GM18861 (cell line): ENCODE data around the gene NEURL1.

ENCODE experiments used
- ATAC-seq: cut with Tn5 transposase; IDR thresholded peaks from one replicate; pipeline ENCODE4 v1.9.1; 2021; ENCODE audit not compliant: unreplicated experiment

Gene NEURL1

DNA sequence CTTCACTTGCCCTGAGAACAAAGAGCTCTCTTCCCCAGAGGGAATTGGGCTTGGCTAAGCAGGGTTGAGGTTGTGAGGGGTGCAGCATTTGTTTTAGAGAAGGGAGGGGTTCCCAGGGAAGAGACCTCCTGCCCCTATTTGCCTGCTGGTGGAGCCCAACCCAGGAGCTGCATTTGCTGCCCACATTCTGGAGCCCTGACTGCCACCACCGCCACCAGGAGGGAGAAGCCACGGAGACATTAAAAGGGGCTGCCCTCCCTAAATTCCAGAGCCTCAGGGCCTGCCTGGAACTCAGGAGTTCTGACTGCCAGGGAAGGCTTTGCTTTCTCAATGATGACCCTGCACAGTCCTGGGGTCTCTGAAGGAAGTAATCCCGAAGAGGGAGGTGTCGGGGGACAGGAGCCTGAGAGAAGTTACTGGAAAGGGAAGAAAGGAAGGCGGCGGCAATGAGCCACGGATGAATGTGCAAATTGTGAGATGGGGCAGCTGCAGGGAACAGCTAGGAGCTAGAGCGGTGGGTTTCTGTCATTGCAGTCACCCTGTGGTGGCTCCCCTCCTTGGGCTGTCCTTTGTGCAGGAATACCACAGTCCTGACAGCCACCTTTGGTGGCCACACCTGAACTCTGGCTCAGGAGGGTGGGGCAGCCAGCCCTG is 51.3 kb downstream of the NEURL1 start:
- ATAC-seq = no peak

DNA sequence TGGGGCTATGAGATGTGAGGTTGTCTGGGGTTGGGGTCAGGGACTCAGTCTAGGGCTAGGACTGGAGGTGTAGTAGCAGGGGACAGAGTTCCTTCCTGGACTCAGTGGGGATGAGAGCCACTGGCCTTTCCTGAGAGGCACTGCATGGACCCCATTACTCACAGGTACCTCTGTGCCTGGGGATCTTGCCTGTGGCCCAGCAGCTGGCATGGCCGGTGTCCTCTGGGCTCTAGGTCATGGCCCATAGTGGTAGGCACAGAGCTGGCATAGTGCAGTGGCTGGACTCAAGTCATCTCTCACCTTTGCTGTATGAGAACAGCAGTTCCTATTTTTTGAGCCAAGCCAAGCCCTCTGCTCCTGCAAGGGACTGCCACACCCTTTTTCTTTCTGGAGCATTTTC is 51.9 kb downstream of the NEURL1 start:
- no peak for ATAC-seq

DNA sequence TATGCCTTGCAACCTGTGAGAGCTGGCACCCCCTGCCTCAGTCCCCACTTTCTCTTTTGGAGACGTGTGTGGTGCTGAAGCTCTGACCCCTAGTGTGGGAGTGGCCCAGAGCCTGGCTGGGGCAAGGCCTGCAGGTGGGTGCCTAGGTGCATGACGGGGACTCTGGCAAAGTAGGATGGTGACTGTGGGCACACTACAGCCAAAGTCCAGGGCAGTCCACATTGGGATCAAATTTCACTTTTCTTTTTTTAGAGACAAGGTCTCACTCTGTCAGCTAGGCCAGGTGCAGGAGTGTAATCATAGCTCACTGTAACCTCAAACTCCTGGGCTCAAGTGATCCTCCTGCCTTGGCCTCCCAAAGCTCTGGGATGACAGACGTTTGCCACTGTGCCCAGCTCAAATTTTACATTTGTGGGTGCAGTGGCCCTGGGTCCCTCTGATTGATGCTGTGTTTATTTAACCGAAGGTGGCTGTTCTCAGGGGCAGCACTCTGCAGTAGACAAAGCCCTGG is 52.3 kb downstream of the NEURL1 start:
- ATAC-seq = no peak

DNA sequence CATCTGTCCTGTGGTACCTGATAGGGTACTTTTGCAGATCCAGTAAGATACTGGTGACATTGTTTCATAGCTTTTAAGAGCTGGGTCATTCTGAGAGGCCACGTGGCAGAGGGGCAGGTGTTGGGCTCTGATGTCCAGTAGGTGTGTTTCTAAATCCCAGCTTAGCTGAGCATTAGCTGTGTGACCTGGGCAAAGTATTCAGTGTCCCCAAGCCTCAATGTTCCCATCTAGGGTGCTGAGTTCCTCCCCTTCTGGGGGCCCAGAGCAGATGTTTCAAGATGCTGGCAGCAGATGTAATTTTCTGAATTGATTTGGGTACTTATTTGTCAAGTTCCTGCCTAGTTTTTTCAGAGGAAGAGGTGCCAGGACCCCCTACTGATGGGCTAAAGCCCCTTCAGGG is 52.9 kb downstream of the NEURL1 start:
- ATAC-seq = no peak

DNA sequence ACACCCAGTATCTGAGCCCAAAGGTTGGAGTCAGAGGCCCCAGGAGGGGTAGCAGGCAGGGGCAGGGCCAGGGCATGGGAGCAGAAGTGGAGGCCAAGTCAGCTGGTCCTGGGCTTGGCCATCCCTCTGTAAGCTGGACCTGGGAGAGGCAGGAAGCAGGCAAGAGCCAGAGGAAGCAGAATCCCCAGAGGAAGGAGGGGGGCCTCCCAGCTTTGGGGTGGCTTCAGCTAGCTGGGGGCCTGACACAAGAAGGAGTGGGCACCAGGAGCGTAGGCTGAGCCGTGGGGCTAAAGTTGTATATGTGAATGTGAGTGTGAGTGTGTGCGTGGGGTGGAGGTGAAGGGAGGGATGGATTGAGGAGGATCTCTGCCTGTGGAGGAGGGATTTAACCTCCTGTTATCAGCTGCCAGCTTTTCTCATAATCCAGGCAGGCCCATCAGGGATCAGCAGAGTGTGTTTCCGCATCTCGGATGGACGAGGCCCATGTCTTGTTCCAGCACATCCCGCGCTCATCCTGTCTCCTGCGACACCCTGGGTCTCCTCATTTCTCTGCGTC is 54.0 kb downstream of the NEURL1 start:
- ATAC-seq = no peak

DNA sequence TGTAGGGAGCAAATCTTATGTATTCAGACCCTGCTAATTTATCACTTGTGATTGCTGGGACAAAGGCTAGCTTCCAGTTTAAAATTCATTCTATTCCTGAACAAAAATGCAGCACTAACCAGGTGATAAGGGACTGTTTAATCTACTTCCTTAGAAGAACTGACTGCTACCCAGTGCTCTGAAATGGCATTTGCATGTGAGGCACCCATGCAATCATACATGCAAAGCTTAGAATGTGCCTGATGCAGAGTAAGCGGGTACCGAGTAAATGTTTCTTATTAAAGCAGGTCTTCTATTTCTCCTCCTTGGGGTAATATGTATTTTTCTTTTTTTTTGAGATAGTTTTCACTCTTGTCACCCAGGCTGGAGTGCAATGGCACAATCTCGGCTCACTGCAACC is 54.5 kb downstream of the NEURL1 start:
- no peak for ATAC-seq

DNA sequence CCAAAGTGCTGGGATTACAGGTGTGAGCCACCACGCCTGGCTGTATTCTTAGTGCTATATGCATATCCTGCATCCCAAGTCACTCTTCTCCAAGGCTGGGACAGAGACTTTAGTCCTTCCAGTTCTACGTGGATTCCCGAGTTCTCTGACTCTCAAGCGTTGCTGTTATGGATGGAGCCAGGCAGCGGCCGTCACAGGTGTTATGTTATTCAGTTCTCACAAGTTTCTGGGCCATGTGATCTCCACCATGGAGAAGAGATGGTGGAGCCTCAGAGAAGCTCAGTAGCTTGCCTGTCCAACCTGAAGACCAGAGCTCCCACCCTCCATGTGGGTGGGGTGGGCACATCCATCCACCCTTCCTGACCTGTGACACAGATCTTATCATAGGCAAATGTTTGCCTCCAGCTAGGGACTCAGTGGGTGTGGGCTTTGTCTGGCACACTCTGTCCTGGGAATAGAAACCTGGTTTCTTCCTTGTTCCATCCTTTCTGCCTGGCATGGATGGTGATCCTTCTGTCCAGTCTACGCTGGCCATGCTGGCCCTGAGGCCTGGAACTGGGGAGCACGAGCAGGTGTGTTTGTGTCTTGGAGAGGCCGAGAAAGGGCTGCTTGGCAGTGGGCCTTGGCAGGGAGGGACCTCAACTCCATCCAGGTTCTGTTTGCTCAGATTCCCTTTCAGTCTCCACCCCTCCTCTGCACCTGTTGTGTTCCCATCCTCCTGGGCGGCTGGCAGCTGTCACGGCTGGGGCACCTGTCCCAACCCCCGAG is 55.3 kb downstream of the NEURL1 start:
- ATAC-seq = no peak

DNA sequence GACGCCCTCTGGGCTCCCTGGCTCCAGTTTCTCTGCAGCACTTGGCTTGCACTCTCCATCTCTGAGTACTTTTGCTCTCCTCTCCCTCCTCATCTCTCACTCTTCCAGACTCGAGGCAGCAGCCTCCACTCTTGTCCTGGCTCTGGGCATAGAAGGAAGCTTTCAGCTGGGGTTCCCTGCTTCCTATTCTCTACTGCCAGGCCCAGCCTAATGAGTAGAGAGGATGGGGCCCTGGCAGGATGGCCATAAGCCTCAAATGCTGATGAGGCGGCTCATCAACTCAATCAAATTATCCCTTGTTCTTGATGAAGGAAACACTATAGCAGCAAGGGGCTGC is 55.8 kb downstream of the NEURL1 start:
- ATAC-seq = no peak

DNA sequence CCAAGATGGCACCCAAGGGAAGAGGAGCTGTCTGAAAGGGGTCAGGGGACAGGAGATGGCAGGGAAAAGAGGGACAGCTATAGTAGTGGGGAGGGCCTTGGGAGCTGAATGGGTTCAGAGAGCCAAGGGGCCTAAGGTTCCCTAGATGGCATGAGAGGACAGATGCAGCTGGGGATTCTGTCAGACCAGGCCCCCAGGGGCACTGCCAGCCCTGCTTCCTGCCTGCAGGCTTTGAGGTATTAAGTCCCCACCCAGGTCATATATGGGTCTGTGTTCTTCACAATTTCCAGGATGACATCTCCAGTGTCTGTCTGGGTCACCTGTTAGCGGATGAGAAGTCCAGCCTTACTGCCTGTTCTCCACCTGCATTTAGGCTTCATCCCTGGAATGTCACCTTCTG is 56.7 kb downstream of the NEURL1 start:
- no peak for ATAC-seq

DNA sequence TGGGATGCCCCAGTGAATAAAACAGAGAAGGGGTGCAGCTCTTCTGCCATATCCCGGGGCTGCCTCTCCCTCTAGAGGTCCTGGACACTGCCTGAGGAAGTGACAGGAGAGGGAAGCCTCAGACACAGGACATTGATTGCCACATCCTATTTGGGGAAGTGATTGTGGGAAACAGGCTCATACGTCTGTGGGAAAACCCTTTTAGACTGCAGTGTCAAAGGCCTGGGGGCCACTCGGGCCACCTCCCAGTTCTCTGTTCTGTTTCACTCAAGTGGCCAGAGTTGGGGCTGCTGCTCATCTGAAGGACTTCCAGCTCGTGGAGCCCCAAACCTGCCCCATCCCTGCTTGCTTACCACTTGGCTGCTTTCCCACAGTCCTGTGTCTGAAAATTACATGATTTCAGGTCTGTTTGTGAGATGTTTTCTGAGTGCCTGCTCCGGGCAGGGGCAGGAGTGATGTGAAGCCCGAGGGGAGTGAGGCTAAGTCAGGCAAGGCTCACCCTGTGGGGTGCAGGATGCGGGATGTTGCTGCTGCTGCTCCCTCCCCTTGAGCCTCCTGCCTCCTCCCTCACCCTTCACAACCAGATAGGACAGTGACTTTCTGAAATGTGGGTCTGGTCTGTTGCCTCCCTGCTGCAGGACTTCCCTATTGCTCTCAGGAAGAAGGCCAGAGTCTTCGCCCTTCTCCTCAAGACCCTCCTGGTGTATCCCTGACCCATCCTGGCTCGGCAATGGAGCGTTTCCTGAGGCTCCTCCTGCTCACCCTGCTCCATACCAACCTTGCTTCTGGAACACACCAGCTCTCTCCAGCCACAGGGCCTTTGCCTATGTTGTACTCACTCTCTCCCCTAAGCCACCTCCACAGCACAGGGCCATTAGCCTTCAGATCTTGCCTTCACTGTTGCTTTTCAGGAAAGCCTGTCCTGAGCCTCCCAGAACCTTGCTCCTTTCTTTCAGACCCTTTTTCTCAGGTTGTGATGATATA is 58.4 kb downstream of the NEURL1 start:
- ATAC-seq = no peak

DNA sequence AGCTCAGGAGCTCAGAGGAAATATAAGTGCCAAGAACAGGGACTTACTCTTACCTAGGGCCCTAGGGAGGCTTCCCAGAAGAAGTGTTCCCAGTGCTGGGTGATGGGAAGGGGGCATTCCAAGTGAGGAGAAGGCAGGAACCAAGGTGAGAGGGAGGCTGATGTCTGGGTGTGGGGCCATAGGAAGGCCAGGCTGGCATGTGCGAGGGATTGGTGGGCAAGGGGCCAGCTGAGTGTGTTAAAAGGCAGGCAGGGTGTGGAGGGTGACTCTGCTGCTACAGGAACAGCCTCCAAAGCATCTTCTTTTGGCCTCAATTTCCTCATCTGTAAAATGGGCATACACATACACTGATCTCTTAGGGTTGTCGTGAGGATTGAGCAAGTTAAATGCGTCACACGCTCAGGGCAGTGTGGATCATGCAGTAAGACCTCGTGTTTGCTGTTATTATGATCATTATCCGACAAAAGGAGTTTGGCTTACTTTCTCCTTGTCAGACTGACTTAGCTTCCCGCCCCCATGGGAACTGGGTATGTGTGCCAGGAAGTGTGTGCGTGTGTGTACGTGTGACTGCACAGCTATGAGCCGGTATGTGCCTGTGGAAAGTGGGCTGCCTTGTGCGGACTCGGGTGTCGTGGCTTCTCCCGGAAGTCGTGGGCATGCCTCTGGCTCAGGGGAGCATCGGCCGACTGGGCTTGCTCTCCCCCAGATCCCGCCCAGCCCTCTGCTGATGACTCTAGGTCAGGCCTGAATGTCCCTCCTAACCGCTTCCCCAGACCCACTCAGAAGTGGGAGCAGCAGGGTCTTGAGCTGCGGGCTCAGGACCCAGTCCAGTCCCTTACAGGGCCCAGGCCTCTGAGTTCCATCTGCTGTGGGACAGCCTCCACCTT is 59.6 kb downstream of the NEURL1 start:
- no peak for ATAC-seq

DNA sequence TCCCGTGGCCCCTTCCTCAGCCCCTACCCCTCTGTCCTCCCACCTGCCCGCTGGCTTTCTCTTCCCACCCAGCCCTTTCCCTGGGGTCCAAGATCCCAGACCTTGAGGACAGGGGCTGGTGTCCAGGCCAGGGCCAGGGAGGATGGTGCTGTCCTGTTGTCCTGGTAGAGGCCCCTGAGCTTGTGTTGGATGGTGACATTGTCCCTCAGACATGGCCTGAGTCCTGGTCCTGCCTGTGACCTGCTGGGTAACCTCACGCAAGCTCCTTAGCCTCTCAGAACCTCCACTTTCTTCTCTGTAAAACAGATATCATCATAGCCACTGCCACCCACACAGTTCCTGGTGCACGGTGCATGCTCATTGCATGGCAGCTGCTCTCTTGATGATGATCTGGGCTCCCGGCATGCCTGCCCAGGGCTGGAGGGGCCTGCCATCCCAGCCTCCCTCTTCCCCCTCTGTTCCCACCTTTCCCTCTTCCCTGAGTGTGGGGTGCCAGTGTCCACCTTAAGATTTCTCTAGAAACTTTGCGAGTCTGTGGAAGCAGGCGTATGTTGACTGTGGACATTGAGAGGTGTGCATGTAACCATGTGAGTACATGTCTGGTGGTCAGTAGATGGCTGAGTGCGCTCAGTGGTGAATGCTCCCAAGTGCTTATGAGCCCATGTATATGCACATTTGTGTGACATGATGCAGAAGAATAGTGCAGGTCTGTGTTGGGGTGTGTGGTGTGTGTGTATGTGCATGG is 60.4 kb downstream of the NEURL1 start:
- ATAC-seq = no peak

DNA sequence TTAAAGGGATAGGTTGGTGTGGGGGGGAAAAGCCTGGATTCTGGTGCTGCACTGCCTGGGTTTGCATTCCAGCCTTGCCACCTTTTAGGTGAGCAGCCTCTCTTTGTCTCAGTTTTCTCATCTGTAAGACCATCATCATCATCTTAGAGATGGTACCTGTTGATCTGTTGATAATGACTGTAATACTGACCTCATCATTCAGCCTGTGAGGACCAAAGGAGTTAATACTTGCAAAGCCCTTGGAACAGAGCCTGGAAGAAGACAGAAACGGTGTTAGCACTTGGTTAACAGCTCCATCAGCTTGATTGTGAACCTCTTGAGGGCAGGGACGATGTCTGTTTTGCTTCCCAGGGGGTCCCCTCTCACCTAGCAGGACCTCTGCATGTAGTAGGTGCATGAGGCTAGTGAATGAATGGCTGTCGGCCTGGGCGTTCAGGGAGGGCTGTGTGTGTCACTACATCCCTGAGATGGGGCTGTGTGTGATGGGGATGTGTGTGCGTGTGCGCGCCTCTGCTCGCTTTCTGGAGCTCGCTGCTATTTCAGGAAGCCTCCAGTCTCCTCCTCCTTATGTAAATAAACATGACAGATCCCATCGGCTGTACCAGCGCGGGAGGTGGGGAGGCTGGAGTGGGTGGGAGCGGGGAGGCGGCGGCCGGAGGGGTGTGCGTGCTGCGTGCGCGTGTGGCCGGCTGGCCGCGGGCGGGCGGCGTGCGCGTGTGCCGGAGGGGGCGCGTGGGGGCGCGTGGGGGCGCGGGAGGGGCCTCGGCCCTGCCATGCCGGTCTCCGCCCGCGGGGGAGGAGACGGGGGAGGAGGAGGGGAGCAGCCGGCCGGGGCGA is 61.2 kb downstream of the NEURL1 start:
- ATAC-seq = no peak

DNA sequence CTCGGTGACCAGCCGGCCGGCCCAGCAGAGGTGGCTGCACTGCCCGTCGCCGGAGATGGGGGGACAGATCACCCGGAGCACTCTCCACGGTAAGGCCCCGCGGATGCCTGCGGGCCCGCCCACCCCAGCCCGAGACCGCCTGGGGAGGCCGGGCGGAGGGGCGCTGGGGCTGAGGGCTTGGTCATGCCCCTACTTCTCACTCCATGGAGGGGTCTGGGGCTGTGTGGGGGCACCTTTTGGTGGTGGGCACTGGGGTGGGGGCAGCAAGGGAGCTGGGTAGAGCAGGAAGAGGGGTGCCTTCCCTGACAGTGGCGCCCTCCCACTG is 61.8 kb downstream of the NEURL1 start:
- no peak for ATAC-seq

DNA sequence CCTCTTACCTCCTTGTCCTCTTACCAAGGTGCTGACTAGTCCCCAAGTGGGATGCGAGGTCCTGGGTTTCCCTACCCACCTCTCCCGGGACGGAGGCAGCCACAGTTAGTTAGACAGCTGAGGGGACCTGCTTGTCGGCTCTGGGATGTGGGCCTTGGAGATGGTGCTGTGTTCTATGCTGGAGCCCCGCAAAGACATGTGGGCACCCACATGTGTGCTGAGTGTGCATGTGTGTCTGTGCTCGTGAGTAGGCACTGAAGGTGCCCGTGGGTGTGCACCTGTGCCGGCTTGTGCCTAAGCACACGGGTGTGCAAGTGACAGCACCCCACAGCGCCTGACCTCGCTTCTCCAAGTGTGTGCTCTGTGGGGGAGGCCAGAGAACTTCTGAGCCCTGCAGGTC is 62.2 kb downstream of the NEURL1 start:
- ATAC-seq = no peak

DNA sequence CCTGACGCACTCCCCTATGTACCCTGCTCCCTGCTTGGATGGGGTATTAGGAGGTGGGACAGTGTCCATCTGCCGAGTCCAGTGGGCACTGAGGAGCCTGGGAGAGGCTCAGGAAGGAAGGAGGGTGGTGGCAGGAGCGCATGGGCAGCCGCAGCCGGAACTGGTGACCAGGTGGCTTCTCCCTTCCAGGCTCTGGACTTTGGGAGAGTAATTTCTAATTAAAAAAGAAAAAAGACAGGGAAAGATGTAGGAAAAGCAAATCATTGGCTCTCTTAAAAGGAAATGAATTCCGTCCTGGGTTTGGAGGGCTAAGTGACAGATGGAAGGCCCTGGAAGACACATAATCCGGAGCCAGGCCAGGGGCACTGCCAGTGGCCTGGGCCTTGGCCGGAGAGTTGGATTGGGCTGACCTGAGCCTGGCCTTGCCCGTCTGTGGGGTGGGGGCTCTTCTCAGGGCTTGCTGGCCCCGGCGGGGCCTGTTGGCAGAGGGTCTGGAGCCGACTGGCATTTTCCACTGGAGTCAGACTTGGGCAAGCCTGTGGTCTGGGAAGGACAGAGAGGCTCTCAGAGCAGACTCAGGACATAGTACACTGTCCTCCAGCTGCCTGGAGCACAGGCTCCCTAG is 63.0 kb downstream of the NEURL1 start:
- no peak for ATAC-seq

DNA sequence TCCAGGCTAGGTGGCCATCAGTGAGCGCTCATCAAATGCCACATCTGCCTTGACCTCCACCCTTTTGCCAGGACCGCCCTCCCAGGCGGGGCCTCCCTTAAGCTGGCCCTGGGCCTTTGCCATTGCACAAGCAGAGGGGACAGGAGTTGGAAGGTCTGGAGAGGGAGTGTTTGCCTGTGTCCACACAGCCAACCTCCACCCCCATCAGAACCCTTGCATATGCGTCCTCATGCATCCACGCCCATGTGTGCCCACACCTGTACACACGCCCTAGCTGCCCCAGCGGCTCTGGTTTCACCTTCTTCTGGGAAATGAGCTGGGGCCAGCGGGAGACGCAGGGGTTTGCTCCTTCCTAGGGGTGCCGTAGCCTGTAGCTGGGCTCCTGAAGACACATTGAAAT is 64.0 kb downstream of the NEURL1 start:
- no peak for ATAC-seq

DNA sequence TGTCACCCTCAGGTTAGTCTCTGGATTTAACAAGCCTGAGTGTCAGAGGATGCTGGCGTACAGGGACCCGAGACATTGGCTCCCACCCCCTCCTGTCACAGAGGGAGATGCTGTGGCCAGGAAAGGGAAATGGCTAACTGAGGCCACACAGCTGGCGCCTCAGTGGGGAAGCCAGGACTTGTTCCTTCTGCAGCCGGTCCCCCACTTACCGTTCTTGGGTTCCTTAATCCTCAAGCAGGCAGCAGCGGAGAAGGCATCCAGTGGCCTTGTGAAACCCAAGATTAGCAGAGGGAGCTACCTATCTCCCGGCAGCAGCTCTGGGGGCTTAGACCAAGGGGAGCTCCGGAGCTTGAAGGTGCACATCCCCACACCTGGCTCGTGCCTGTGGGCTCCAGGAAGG is 65.4 kb downstream of the NEURL1 start:
- ATAC-seq = no peak
